Mucosa of gallbladder (tissue), 1 donor: ENCODE measurements around the gene MPI. TPM values are rescaled to one million over a fixed set of nuclear protein-coding genes. Genes with fewer than 3 reads are reported as not detected.
"Not testable (repeated sequence)": the region's sequence is repeated elsewhere in the genome, so short reads cannot be mapped to it uniquely, and the experiment has no call there.

ENCODE experiments used
- DNase-seq: peaks from one replicate; pipeline ENCODE4 v3.0.0-alpha.2; 2020; ENCODE audit warnings: low spot score
- total RNA-seq: library from RNA; stranded (reverse); gene quantifications from one replicate; pipeline ENCODE4 v1.2.1, GENCODE V29; 2021
- donor health status: DM: no; HTN: no; CAD: no.

Gene MPI
- total RNA-seq, 1 donor from 2014 or later, result 46.0 TPM

DNA sequence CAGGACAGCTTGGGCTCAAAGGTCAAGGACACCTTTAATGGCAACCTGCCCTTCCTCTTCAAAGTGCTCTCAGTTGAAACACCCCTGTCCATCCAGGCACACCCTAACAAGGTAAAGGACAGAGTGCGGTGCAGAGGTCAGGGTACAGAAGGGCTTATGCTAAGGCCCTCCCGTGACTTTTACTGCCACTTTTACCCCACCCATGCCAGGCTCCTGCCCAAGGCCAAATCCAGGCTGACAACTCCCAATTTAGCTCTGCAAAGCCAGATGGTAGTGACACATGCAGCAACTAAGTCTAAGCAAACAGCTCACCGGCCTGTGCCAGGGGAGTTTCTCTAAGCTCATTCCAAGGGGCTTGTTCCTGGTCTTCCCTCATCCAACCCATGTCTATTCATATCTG lies 1.6 kb downstream of the MPI start:
- DNase-seq, result no peak

DNA sequence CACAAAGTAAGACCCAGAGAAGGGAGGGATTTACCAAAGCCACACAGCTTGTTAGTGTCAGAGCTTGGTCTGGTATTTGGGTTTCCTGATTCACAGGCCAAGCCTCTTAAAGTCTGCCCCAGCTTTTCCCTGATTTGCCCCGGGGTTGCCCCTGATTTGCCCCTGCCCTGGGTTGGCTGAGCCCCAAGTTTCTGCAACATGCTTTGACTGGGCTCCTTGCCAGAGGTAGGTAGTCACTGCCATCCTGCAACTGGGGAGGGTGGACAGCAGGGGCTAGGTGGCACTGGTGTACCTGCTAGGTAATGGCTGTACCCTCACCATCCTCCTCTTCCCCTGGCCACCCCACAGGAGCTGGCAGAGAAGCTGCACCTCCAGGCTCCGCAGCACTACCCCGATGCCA lies 2.5 kb downstream of the MPI start:
- peak; percentile 16 for DNase-seq

- DNase-seq, result no peak
Measured at GRCh38 chr15:74892931-74893330, 3.1 kb downstream of the MPI start.

DNA sequence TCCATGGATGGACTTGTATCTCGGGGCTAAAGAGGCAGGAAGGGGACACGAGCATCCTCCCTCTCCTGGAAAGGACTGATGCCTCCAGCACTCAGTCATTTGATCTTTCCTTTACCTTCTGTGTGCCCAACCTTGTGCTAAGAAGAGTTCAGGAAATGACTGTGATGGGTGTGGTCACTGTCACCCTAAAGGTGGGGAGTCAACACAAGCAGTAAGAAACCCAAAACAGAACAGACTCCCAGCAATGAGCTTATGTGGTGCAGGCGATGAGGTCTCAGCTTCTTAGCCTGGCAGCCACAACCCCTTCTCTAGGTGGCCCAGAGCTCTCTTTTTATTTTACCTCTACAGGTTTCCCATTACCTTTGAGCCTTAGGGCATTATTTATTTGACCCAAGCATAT lies 3.8 kb downstream of the MPI start:
- DNase-seq, result no peak

DNA sequence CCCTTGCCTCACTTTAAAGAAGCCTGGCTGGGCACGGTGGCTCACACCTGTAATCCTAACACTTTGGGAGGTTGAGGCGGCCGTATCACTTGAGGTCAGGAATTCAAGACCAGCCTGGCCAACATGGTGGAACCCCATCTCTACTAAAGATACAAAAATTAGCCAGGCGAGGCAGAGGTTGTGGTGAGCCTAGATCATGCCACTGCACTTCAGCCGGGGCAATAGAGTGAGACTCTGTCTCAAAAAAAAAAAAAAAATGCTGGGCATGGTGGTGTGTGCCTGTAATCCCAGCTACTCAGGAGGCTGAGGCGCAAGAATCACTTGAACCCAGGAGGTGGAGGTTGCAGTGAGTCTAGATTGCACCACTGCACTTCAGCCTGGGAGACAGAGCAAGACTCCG lies 4.5 kb downstream of the MPI start:
- DNase-seq, result not testable (repeated sequence)

GRCh38 chr15:74895830-74896229 lies 6.0 kb downstream of the MPI start:
- no peak for DNase-seq

GRCh38 chr15:74896316-74896715 lies 6.5 kb downstream of the MPI start:
- DNase-seq, result no peak

GRCh38 chr15:74897300-74897701 lies 7.5 kb downstream of the MPI start:
- no peak for DNase-seq

- peak; percentile 75 for DNase-seq
Measured at GRCh38 chr15:74901612-74902063, 11.8 kb downstream of the MPI start.

GRCh38 chr15:74902295-74903075 lies 12.6 kb downstream of the MPI start:
- no peak for DNase-seq

DNA sequence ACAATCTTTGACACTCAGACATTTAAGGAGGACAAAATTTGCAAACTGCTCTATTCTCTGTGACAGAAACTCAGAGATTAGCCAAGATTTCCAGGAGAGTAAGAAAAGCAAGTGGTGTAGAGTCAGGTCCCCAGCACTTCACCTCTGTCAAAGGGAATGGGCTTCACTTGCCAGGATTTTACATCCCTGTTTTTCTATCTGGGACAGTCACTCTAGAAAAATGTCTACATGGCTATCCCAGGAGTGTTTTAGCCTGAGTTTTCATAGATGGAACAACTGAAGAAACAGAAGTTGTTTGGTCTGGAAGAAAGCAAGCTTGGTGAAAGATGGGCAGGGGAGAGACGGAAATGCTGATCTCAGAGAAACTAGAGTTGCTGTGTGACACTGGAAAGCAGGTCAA lies 13.8 kb downstream of the MPI start:
- no peak for DNase-seq

GRCh38 chr15:74904190-74904805 lies 14.5 kb downstream of the MPI start:
- DNase-seq, result no peak

DNA sequence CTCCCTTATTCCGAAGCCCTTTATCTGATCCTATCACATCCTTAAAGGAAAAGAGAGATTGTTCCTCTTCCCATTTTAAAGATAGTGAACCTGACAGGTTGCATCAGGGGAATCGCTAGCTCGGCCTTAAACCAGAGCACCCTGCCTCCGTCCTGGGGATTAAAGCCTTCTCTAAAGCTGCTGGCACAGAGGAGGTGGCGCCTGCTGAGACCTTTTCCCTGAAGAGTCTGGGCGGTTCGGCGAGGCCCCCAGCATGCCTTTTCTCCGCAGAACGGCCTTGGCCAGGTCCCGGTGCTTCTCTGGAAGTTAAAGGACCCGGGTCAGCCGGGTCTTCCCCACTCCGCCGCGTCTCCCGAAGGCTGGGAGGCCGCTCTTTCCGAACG lies 16.2 kb downstream of the MPI start:
- DNase-seq, result no peak

GRCh38 chr15:74906450-74907162 lies 16.8 kb downstream of the MPI start, which contains the start of gene FAM219B:
Gene FAM219B, minus strand, starts transcription at chr15:74906851. Its CDS starts 51 bp downstream, at chr15:74906800.
- peak; percentile 91 for DNase-seq

- DNase-seq, result no peak
Measured at GRCh38 chr15:74907163-74907870, 17.5 kb downstream of the MPI start.

DNA sequence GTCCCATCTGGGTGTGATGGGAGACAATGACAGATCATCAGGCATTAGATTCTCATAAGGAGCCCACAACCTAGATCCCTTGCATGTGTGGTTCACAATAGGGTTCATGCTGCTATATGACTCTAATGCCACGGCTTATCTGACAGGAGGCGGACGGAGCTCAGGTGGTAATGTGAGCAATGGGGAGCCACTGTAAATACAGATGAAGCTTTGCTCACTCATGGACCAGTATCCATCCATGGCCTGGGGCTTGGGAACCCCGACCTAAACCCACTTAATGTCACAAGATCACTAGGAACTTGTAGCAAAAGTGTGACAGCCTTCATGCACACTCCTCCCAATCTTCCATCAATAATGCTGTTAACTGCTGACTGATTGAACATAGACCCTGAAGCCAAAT lies 18.8 kb downstream of the MPI start:
- no peak for DNase-seq

GRCh38 chr15:74913041-74913440 lies 23.2 kb downstream of the MPI start:
- no peak for DNase-seq

DNA sequence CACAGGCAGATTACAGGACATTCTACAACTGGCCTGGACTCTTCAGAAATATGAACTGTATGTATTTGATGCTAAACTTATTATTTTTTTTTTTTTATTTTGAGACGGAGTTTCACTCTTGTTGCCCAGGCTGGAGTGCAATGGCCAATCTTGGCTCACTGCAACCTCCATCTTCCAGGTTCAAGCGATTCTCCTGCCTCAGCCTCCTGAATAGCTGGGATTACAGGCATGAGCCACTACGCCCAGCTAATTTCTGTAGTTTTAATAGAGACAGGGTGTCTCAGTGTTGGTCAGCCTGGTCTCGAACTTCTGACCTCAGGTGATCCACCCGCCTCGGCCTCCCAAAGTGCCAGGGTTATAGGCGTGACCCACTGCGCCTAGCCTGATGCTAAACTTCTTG lies 24.0 kb downstream of the MPI start:
- DNase-seq, result not testable (repeated sequence)

DNA sequence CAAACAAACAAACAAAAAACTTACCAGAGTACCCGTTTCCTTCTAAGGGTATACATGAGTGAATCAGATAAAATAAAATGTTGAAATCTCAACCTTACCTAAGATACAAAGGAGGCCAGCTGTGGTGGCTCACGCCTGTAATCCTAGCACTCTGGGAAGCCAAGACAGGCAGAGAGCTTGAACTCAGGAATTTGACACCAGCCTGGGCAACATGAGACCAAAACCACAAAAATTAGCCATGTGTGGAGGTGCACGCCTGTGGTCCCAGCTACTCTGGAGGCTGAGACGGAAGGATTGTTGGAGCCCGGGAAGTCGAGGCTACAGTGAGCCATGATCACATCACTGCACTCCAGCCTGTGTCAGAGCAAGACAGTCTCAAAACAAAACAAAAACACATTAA lies 27.8 kb downstream of the MPI start:
- DNase-seq, result no peak

DNA sequence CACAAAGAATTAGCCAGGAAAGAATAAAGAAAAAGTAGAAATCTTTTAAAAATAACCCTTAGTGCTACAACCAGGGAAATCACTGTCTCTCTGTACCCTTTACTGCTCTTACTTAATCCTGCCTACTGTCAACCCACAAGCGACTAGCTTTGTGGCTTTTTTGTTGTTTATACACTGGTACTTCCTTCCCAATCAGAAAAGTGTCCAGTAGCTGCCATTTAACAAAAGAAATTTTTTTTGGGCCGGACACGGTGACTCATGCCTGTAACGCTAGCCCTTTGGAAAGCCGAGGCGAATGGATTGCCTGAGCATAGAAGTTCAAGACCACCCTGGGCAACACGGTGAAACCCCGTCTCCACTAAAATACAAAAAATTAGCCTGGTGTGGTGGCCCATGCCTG lies 30.6 kb downstream of the MPI start:
- DNase-seq, result no peak

DNA sequence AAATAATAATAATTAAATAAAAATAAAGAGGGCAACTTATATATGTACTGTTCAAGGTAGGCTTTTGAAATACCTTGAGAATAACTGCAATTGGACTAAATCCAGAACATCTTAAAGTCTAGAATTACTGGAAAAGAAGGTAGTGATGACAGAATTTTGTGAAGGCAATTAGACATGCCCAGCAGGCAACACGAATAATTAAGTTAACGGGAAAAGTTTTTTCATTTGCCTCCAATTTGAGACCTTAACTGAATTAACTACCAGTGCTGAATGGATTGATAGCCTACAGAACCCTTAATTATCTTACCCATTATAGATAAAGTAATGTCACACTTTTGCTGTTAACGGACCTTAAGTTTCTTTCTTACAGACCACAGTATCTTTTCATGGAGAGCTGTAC lies 34.7 kb downstream of the MPI start:
- no peak for DNase-seq

- DNase-seq, result no peak
Measured at GRCh38 chr15:74928771-74929198, 38.9 kb downstream of the MPI start.
